Stomach (tissue), 9 donors: ENCODE measurements around the gene BUB1. TPM values are rescaled to one million over a fixed set of nuclear protein-coding genes. Genes with fewer than 3 reads are reported as not detected.

Experiments used
- DNase-seq, 2 donors: peaks; one replicate each; pipeline versions ENCODE4 v3.0.0 to v3.0.0-alpha.2; 2013 to 2019
- H3K27ac ChIP-seq, 5 donors: fragments of 200-600 bp in 4 of 5; sonication (generic) in 4 of 5; one replicate each; pipeline ENCODE4 v1.5.1; 2013 to 2019; ENCODE audit warnings: mild to moderate bottlenecking in 1 of 5, moderate library complexity in 1 of 5
- H3K27me3 ChIP-seq, 3 donors: fragments of 200-600 bp; sonication (generic); one replicate each; pipeline ENCODE4 v1.5.1; 2017 to 2019; ENCODE audit warnings: mixed run types in 1 of 3
- H3K36me3 ChIP-seq, 4 donors: fragments of 200-600 bp; sonication (generic); 1 replicate in 3 of 4; 2 replicates in 1 of 4; pipeline ENCODE4 v1.5.1; 2016 to 2019
- H3K4me1 ChIP-seq, 4 donors: fragments of 200-600 bp; sonication (generic); one replicate each; pipeline ENCODE4 v1.5.1; 2016 to 2019
- H3K4me3 ChIP-seq, 4 donors: fragments of 200-600 bp; sonication (generic) in 3 of 4; one replicate each; pipeline ENCODE4 v1.5.1; 2016 to 2019; ENCODE audit warnings: mild to moderate bottlenecking in 1 of 4
- H3K9me3 ChIP-seq, 4 donors: fragments of 200-600 bp; sonication (generic); one replicate each; pipeline ENCODE4 v1.5.1; 2016 to 2019
- EP300 ChIP-seq: sonication (generic); formaldehyde crosslinking; IDR thresholded peaks from one replicate; pipeline ENCODE4 v1.6.1; 2017; ENCODE audit warnings: antibody characterized with exemption
- POLR2A ChIP-seq, 4 donors: fragments of 450-650 bp; IDR thresholded peaks; one replicate each; pipeline ENCODE4 v1.6.1; 2016; ENCODE audit warnings: antibody characterized with exemption in 4 of 4, control low read depth in 2 of 4, mild to moderate bottlenecking in 1 of 4, moderate library complexity in 1 of 4
- POLR2AphosphoS5 ChIP-seq, 3 donors: sonication (generic); formaldehyde crosslinking; IDR thresholded peaks; one replicate each; pipeline ENCODE4 v1.6.1; 2016; ENCODE audit warnings: antibody characterized with exemption in 3 of 3
- whole genome bisulfite sequencing, 5 donors: extraction: QIAGEN DNeasy Blood & Tissue Kit in 3 of 5; methylation state at CpG; one replicate each; pipeline versions ENCODE4 v1.1.5 to v1.1.7; 2013 to 2018; 5-methylcytosine and 5-hydroxymethylcytosine counted together
- intact Hi-C: fragments of 100-400 bp; cut with DNase I; formaldehyde crosslinking; loops from one replicate; pipeline ENCODE4 v1.15.1; 2023; ENCODE audit warnings: low total_unique reads
- polyA plus RNA-seq, 3 donors: library from polyadenylated mRNA; stranded (reverse); fragments of 200-250 nt; gene quantifications; one replicate each; pipeline ENCODE4 v1.2.3, GENCODE V29; 2013
- total RNA-seq, 5 donors: library from RNA; depleted of rRNA; stranded (reverse); fragments of >200 nt; gene quantifications; one replicate each; pipeline versions ENCODE4 v1.1.0 to v1.2.3, GENCODE V29; 2014 to 2016
- TF ChIP-seq, protein P1 (sequence below), 7 experiments: fragments of 450-650 bp in 4 of 7; fragments of 200-600 bp in 3 of 7; sonication (generic) in 3 of 7; IDR thresholded peaks; one replicate each; pipeline ENCODE4 v1.5.1; 2016 to 2019; ENCODE audit warnings: antibody characterized with exemption in 7 of 7, control low read depth in 2 of 7, mild to moderate bottlenecking in 1 of 7
- donor health status: healthy with polysubstance abuse.
- donor health status: Bipolar disorder and iron deficiency.
- donor health status: healthy.

Gene BUB1
- total and polyA plus RNA-seq, 8 donors, result 0.29 to 11.1 (median 2.5) TPM

GRCh38 chr2:110679337-110679707, 1.5 kb upstream of the BUB1 start:
- Histone ChIP-seq H3K4me3 (peak overlapping the region in 1 of 4 donors; percentile 72), H3K27ac (peak overlapping the region in 1 of 5 donors; percentile 93), H3K9me3 (no peaks in the 10 kb centered on the region), H3K36me3 (no peaks in the 10 kb centered on the region), H3K27me3 (no peaks in the 10 kb centered on the region), H3K4me1 (peaks cover 6 to 45% (median 20%) of the 10 kb centered on the region in 4 donors)
- DNase-seq, result peak in 1 of 2 donors; percentile 32
- intact Hi-C loops, result no loop called here
- WGBS, 5 donors, result 10 to 18% (median 12%) methylated on average over 9 of the region's 9 CpGs
- no peak for TF ChIP-seq POLR2A (IDR thresholded peaks at IDR 0.05)
- TF ChIP-seq, protein P1, sequence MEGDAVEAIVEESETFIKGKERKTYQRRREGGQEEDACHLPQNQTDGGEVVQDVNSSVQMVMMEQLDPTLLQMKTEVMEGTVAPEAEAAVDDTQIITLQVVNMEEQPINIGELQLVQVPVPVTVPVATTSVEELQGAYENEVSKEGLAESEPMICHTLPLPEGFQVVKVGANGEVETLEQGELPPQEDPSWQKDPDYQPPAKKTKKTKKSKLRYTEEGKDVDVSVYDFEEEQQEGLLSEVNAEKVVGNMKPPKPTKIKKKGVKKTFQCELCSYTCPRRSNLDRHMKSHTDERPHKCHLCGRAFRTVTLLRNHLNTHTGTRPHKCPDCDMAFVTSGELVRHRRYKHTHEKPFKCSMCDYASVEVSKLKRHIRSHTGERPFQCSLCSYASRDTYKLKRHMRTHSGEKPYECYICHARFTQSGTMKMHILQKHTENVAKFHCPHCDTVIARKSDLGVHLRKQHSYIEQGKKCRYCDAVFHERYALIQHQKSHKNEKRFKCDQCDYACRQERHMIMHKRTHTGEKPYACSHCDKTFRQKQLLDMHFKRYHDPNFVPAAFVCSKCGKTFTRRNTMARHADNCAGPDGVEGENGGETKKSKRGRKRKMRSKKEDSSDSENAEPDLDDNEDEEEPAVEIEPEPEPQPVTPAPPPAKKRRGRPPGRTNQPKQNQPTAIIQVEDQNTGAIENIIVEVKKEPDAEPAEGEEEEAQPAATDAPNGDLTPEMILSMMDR (IDR thresholded peaks at IDR 0.05), result no peak

DNA sequence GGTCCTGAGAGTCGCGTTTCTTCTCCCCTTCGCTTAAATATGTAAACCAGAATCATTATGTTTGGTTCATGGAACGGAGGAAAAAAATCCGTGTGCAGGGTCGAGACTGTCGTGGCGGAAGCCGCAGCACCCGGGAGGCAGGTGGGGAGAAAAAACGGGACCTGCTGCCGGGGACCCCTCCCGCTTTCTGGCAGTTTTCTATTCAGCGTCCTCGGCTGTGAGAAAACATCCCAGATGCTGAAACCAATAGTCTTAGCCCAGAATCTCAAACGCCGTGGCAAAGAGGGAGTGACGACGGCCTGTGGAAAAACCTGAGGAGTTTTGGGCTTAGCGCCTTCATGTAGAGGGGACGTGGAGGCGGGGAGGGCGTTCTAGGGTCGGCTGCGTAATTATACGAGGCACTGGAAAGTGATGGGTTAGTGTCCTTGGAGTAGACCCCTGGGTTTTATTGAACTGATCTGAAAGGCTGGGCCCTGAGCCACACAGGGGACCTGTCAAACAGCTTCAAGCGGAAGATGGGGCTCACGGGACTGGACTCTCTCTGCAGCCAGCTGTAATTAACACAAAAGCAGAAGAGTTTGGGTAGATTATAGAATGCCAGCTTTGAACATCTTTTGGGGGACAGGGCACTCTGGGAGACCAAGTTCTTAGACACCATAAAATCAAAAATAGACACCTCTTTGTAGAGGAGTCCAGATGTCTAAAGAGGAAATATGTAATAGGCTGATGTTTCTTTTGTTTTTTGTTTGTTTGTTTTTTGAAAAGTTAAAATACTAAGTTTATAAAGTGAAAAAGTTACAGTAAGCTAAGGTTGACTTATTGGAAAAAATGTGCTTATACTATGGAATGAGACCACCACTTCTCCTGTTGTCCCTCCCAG, 834 bp upstream of the BUB1 start:
- peaks cover 6 to 45% (median 20%) of the 10 kb centered on the region in 4 donors for H3K4me1 ChIP-seq
- no peaks in the 10 kb centered on the region for H3K27me3 ChIP-seq
- H3K4me3 ChIP-seq, result peak overlapping the region; percentile 60 to 77 (median 70)
- intact Hi-C loops, result no loop called here
- WGBS, 5 donors, result 1% methylated on average over 28 of the region's 28 CpGs
- no peak for TF ChIP-seq POLR2AphosphoS5 (IDR thresholded peaks at IDR 0.05)
- no peak for TF ChIP-seq POLR2A (IDR thresholded peaks at IDR 0.05)
- no peak for TF ChIP-seq EP300
- TF ChIP-seq, protein P1 (IDR thresholded peaks at IDR 0.05), result no peak
- H3K36me3 ChIP-seq, result no peaks in the 10 kb centered on the region
- H3K27ac ChIP-seq, result peak overlapping the region; percentile 49 to 94 (median 88)
- DNase-seq, result peak; percentile 27 to 67
- no peaks in the 10 kb centered on the region for H3K9me3 ChIP-seq

GRCh38 chr2:110677080-110677479, 783 bp downstream of the BUB1 start:
- Histone ChIP-seq H3K9me3 (no peaks in the 10 kb centered on the region), H3K27ac (no peak overlapping the region), H3K36me3 (peaks cover 0 to 5% (median 0%) of the 10 kb centered on the region in 4 donors), H3K27me3 (no peaks in the 10 kb centered on the region), H3K4me1 (peaks cover 6 to 45% (median 20%) of the 10 kb centered on the region in 4 donors), H3K4me3 (peak overlapping the region in 3 of 4 donors; percentile 68 to 77 (median 72))
- TF ChIP-seq POLR2AphosphoS5 (IDR thresholded peaks at IDR 0.05), result no peak
- no peak for TF ChIP-seq EP300
- TF ChIP-seq, protein P1 (IDR thresholded peaks at IDR 0.05), result no peak
- WGBS, 5 donors, result 2 to 6% (median 3%) methylated on average over 5 of the region's 5 CpGs
- intact Hi-C loops, result no loop called here
- DNase-seq, result peak in 1 of 2 donors; percentile 18

DNA sequence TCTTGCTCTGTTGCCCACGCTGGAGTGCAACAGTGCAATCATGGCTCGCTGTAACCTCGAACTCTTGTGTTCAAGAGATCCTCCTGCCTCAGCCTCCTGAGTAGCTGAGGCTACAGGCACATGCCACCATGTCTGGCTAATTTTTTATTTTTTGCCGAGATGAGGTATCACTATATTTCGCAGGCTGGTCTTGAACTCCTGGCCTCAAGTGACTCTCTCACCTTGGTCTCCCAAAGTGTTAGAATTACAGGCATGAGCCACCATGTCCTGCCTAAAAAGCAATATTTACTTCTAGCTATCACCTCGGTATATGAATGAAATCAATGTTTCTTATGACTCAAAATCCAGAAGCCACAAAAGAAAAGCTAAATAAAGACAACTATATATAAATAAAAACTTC, 2.2 kb downstream of the BUB1 start:
- DNase-seq, result no peak
- intact Hi-C loops, result no loop called here
- Histone ChIP-seq H3K27ac (no peak overlapping the region), H3K36me3 (peaks cover 0 to 5% (median 0%) of the 10 kb centered on the region in 4 donors), H3K27me3 (no peaks in the 10 kb centered on the region), H3K4me1 (peaks cover 6 to 45% (median 20%) of the 10 kb centered on the region in 4 donors), H3K4me3 (no peak overlapping the region), H3K9me3 (no peaks in the 10 kb centered on the region)
- WGBS, 5 donors, result 72 to 75% (median 74%) methylated on average over 6 of the region's 6 CpGs
- no peak for TF ChIP-seq EP300
- no peak for TF ChIP-seq POLR2AphosphoS5 (IDR thresholded peaks at IDR 0.05)
- TF ChIP-seq, protein P1 (IDR thresholded peaks at IDR 0.05), result no peak
- no peak for TF ChIP-seq POLR2A (IDR thresholded peaks at IDR 0.05)
